H9 (cell line): ENCODE results near the gene PSMB9. TPM values are rescaled to one million over a fixed set of nuclear protein-coding genes. Genes with fewer than 3 reads are reported as not detected.

Source experiments
- DNase-seq: peaks from one replicate; pipeline ENCODE4 v3.0.0-alpha.2; 2017
- H2AFZ ChIP-seq: one replicate; pipeline ENCODE4 v1.6.1; 2013; ENCODE audit warnings: mild to moderate bottlenecking, low read length, control low read depth, moderate library complexity
- H2AK5ac ChIP-seq: 2 replicates; pipeline ENCODE4 v1.6.1; 2013; ENCODE audit warnings: low read length, control low read depth, mixed read lengths; ENCODE audit not compliant: insufficient read length
- H2BK120ac ChIP-seq: one replicate; pipeline ENCODE4 v1.6.1; 2013; ENCODE audit warnings: low read depth, mild to moderate bottlenecking, low read length, control low read depth, inconsistent platforms; ENCODE audit not compliant: poor library complexity, severe bottlenecking
- H2BK12ac ChIP-seq: 2 replicates; pipeline ENCODE4 v1.6.1; 2013; ENCODE audit warnings: low read length, control low read depth, mixed read lengths, low read depth; ENCODE audit not compliant: insufficient read length
- H2BK15ac ChIP-seq: 2 replicates; pipeline ENCODE4 v1.6.1; 2013; ENCODE audit warnings: low read depth, low read length, control low read depth
- H2BK20ac ChIP-seq: one replicate; pipeline ENCODE4 v1.6.1; 2013; ENCODE audit warnings: low read depth, mild to moderate bottlenecking, low read length, control low read depth, inconsistent platforms; ENCODE audit not compliant: poor library complexity, severe bottlenecking
- H2BK5ac ChIP-seq: 2 replicates; pipeline ENCODE4 v1.6.1; 2013; ENCODE audit warnings: low read length, control low read depth, mixed read lengths; ENCODE audit not compliant: insufficient read length
- H3K14ac ChIP-seq: 2 replicates; pipeline ENCODE4 v1.6.1; 2013; ENCODE audit warnings: low read length, control low read depth; ENCODE audit not compliant: insufficient read depth
- H3K18ac ChIP-seq: 2 replicates; pipeline ENCODE4 v1.6.1; 2013; ENCODE audit warnings: low read depth, mild to moderate bottlenecking, mixed read lengths, low read length, control low read depth; ENCODE audit not compliant: insufficient read length
- H3K23ac ChIP-seq: 2 replicates; pipeline ENCODE4 v1.6.1; 2013; ENCODE audit warnings: low read length, control low read depth, mixed read lengths, low read depth; ENCODE audit not compliant: insufficient read length
- H3K23me2 ChIP-seq: 2 replicates; pipeline ENCODE4 v1.6.1; 2013; ENCODE audit warnings: low read depth, mild to moderate bottlenecking, mixed read lengths, low read length, control low read depth; ENCODE audit not compliant: insufficient read length, poor library complexity, severe bottlenecking
- H3K27ac ChIP-seq: 2 replicates; pipeline ENCODE4 v1.5.1; 2013; ENCODE audit warnings: low read length, control low read depth, mixed read lengths, low read depth; ENCODE audit not compliant: insufficient read length
- H3K27me3 ChIP-seq: 2 replicates; pipeline ENCODE4 v1.6.1; 2013; ENCODE audit warnings: low read length, control low read depth, inconsistent platforms; ENCODE audit not compliant: insufficient read depth
- H3K4ac ChIP-seq: 2 replicates; pipeline ENCODE4 v1.6.1; 2013; ENCODE audit warnings: low read depth, mild to moderate bottlenecking, control low read depth, inconsistent platforms, low read length, moderate library complexity
- H3K4me1 ChIP-seq: 2 replicates; pipeline ENCODE4 v1.6.1; 2013; ENCODE audit warnings: low read length, control low read depth, inconsistent platforms; ENCODE audit not compliant: insufficient read depth
- H3K4me2 ChIP-seq: 2 replicates; pipeline ENCODE4 v1.6.1; 2013; ENCODE audit warnings: low read length, control low read depth, mixed read lengths; ENCODE audit not compliant: insufficient read length, insufficient read depth
- H3K56ac ChIP-seq: 2 replicates; pipeline ENCODE4 v1.6.1; 2013; ENCODE audit warnings: low read depth, mild to moderate bottlenecking, mixed read lengths, low read length, control low read depth; ENCODE audit not compliant: insufficient read length
- H3K79me1 ChIP-seq: 2 replicates; pipeline ENCODE4 v1.6.1; 2013; ENCODE audit warnings: low read depth, mild to moderate bottlenecking, moderate library complexity, low read length, control low read depth, inconsistent platforms; ENCODE audit not compliant: insufficient read depth, poor library complexity, severe bottlenecking
- H3K79me2 ChIP-seq: 2 replicates; pipeline ENCODE4 v1.6.1; 2013; ENCODE audit warnings: low read length, control low read depth, inconsistent platforms; ENCODE audit not compliant: insufficient read depth
- H3K9ac ChIP-seq: 2 replicates; pipeline ENCODE4 v1.6.1; 2013; ENCODE audit warnings: low read length, control low read depth, mixed read lengths; ENCODE audit not compliant: insufficient read length; ENCODE audit errors: extremely low read depth
- H3K9me3 ChIP-seq: one replicate; pipeline ENCODE4 v1.6.1; 2013; ENCODE audit warnings: low read depth, low read length, inconsistent platforms; ENCODE audit not compliant: control insufficient read depth
- H3T11ph ChIP-seq: one replicate; pipeline ENCODE4 v1.6.1; 2013; ENCODE audit warnings: mild to moderate bottlenecking, low read length, control low read depth, inconsistent platforms
- H4K20me1 ChIP-seq: one replicate; pipeline ENCODE4 v1.6.1; 2013; ENCODE audit not compliant: control insufficient read depth, insufficient read length, insufficient read depth
- H4K5ac ChIP-seq: 2 replicates; pipeline ENCODE4 v1.6.1; 2013; ENCODE audit warnings: low read depth, mild to moderate bottlenecking, mixed read lengths, low read length, control low read depth; ENCODE audit not compliant: insufficient read length
- H4K8ac ChIP-seq: replicated peaks from 2 replicates; pipeline ENCODE4 v1.6.1; 2013; ENCODE audit warnings: low read length, control low read depth, mixed read lengths, low read depth; ENCODE audit not compliant: insufficient read length
- H4K91ac ChIP-seq: 2 replicates; pipeline ENCODE4 v1.6.1; 2013; ENCODE audit warnings: low read depth, mild to moderate bottlenecking, moderate library complexity, mixed read lengths, low read length, control low read depth; ENCODE audit not compliant: insufficient read length
- H3K27ac Mint-ChIP-seq, 3 experiments: 2 replicates in 2 of 3; 3 replicates in 1 of 3; pipeline ENCODE4 v1.8.0; 2020 to 2021; ENCODE audit warnings: mixed read lengths in 3 of 3, mild to moderate bottlenecking in 1 of 3, moderate library complexity in 1 of 3
- H3K27me3 Mint-ChIP-seq: 2 replicates; pipeline ENCODE4 v1.8.0; 2021; ENCODE audit warnings: low read depth, mild to moderate bottlenecking, moderate library complexity, mixed read lengths
- H3K36me3 Mint-ChIP-seq, 3 experiments: 2 replicates in 2 of 3; 3 replicates in 1 of 3; pipeline ENCODE4 v1.8.0; 2020 to 2021; ENCODE audit warnings: low read depth in 3 of 3, mixed read lengths in 3 of 3; ENCODE audit not compliant: insufficient read depth in 1 of 3
- H3K4me1 Mint-ChIP-seq, 2 experiments: 2 replicates each; pipeline ENCODE4 v1.8.0; 2020; ENCODE audit warnings: mixed read lengths in 2 of 2
- H3K4me3 Mint-ChIP-seq, 2 experiments: 2 replicates in 1 of 2; 3 replicates in 1 of 2; pipeline ENCODE4 v1.8.0; 2020 to 2021; ENCODE audit warnings: mild to moderate bottlenecking in 2 of 2, mixed read lengths in 2 of 2, moderate library complexity in 1 of 2
- H3K9me3 Mint-ChIP-seq, 2 experiments: 2 replicates in 1 of 2; 3 replicates in 1 of 2; pipeline ENCODE4 v1.8.0; 2020; ENCODE audit warnings: mild to moderate bottlenecking in 2 of 2, mixed read lengths in 2 of 2, moderate library complexity in 1 of 2
- whole genome bisulfite sequencing: extraction: QIAGEN DNeasy Blood & Tissue Kit; methylation state at CpG from one replicate; pipeline ENCODE4 v1.1.7; 2013; ENCODE audit warnings: missing lambda C conversion rate, low lambda C conversion rate, mixed read lengths; ENCODE audit not compliant: insufficient read length; ENCODE audit errors: extremely low coverage; 5-methylcytosine and 5-hydroxymethylcytosine counted together
- total RNA-seq: library from RNA; stranded (reverse); gene quantifications from 2 replicates; pipeline ENCODE4 v1.2.1, GENCODE V29; 2021
- TF ChIP-seq, protein P1 (sequence below): fragments of 200-600 bp; sonication (generic); conservative IDR thresholded peaks from 3 replicates; pipeline ENCODE4 v1.8.0; 2021; ENCODE audit warnings: antibody characterized with exemption, mild to moderate bottlenecking

PSMB9 gene
- total RNA-seq, 1 experiment from 2014 or later, result 3.5 TPM

- Histone ChIP-seq H2BK12ac (no peak overlapping the region), H2AFZ (no peak overlapping the region), H3K4ac (no peak overlapping the region), H3K4me2 (no peak overlapping the region), H2BK5ac (no peak overlapping the region), H3K23ac (no peak overlapping the region), H3K14ac (no peak overlapping the region), H3K79me1 (no peaks in the 10 kb centered on the region), H2BK20ac (no peak overlapping the region), H3K56ac (no peak overlapping the region), H3K9ac (no peak overlapping the region), H4K5ac (no peak overlapping the region), H3K4me1 (peaks cover 6% of the 10 kb centered on the region; the same call in 1 of the 2 replicates), H3K23me2 (peaks cover 17% of the 10 kb centered on the region), H3K9me3 (no peaks in the 10 kb centered on the region), H3K18ac (no peak overlapping the region), H2BK15ac (no peak overlapping the region), H3K27me3 (no peaks in the 10 kb centered on the region), H3K27ac (no peak overlapping the region), H4K8ac (no peak overlapping the region), H4K20me1 (no peaks in the 10 kb centered on the region), H3T11ph (no peak overlapping the region), H2AK5ac (no peak overlapping the region), H2BK120ac (no peak overlapping the region), H3K79me2 (no peaks in the 10 kb centered on the region), H4K91ac (no peak overlapping the region)
- no peak overlapping the region for H3K27ac Mint-ChIP-seq
- DNase-seq, result no peak
- TF ChIP-seq, protein P1, sequence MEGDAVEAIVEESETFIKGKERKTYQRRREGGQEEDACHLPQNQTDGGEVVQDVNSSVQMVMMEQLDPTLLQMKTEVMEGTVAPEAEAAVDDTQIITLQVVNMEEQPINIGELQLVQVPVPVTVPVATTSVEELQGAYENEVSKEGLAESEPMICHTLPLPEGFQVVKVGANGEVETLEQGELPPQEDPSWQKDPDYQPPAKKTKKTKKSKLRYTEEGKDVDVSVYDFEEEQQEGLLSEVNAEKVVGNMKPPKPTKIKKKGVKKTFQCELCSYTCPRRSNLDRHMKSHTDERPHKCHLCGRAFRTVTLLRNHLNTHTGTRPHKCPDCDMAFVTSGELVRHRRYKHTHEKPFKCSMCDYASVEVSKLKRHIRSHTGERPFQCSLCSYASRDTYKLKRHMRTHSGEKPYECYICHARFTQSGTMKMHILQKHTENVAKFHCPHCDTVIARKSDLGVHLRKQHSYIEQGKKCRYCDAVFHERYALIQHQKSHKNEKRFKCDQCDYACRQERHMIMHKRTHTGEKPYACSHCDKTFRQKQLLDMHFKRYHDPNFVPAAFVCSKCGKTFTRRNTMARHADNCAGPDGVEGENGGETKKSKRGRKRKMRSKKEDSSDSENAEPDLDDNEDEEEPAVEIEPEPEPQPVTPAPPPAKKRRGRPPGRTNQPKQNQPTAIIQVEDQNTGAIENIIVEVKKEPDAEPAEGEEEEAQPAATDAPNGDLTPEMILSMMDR, result no peak
- H3K27me3 Mint-ChIP-seq, result peaks cover 29% of the 10 kb centered on the region
- H3K9me3 Mint-ChIP-seq, result no peaks in the 10 kb centered on the region
- H3K36me3 Mint-ChIP-seq, result peaks cover 0 to 27% (median 11%) of the 10 kb centered on the region in 3 experiments; a peak in 5 of 7 replicates
- no CpG with 5 or more reads among the region's 6 CpGs for WGBS
- no peak overlapping the region; a peak in 1 of 5 replicates for H3K4me3 Mint-ChIP-seq
- H3K4me1 Mint-ChIP-seq, result peaks cover 8 to 9% of the 10 kb centered on the region in 2 experiments
Observed at GRCh38 chr6:32842021-32842650, 11.9 kb upstream of the PSMB9 start.
